Tibial nerve (tissue), 4 donors: ENCODE data around the gene BOC.

Source experiments
- CTCF ChIP-seq, 5 experiments: fragments of 200-600 bp in 3 of 5; fragments of 450-650 bp in 2 of 5; sonication (generic) in 3 of 5; IDR thresholded peaks; one replicate each; pipeline ENCODE4 v1.5.1; 2016 to 2019; ENCODE audit warnings: antibody characterized with exemption in 5 of 5, mild to moderate bottlenecking in 3 of 5, moderate library complexity in 2 of 5
- EP300 ChIP-seq, 2 donors: sonication (generic); formaldehyde crosslinking; IDR thresholded peaks; one replicate each; pipeline ENCODE4 v1.6.1; 2017; ENCODE audit warnings: antibody characterized with exemption in 2 of 2, mild to moderate bottlenecking in 1 of 2
- POLR2A ChIP-seq, 2 donors: fragments of 450-650 bp; IDR thresholded peaks; one replicate each; pipeline ENCODE4 v1.6.1; 2017; ENCODE audit warnings: antibody characterized with exemption in 2 of 2, mild to moderate bottlenecking in 2 of 2, moderate library complexity in 2 of 2

- TF ChIP-seq POLR2A (IDR thresholded peaks at IDR 0.05) (no peak), CTCF (IDR thresholded peaks at IDR 0.05) (no peak), EP300 (IDR thresholded peaks at IDR 0.05) (no peak)
These were observed 7.0 kb upstream of the BOC start for GRCh38 chr3:113204371-113204770.
